Suprapubic skin (tissue), 4 donors: Measurements from ENCODE around the gene CAPN7.

Source experiments
- POLR2A ChIP-seq, 2 donors: fragments of 450-650 bp; IDR thresholded peaks; one replicate each; pipeline ENCODE4 v1.6.1; 2017; ENCODE audit warnings: antibody characterized with exemption in 2 of 2, mild to moderate bottlenecking in 2 of 2, moderate library complexity in 2 of 2
- POLR2AphosphoS5 ChIP-seq, 3 donors: sonication (generic); formaldehyde crosslinking; IDR thresholded peaks; one replicate each; pipeline ENCODE4 v1.6.1; 2017; ENCODE audit warnings: antibody characterized with exemption in 3 of 3
- TF ChIP-seq, protein P1 (sequence below), 2 donors: fragments of 200-600 bp in 1 of 2; fragments of 450-650 bp in 1 of 2; sonication (generic) in 1 of 2; IDR thresholded peaks; one replicate each; pipeline ENCODE4 v1.5.1; 2016 to 2019; ENCODE audit warnings: antibody characterized with exemption in 2 of 2, mild to moderate bottlenecking in 1 of 2, moderate library complexity in 1 of 2

DNA sequence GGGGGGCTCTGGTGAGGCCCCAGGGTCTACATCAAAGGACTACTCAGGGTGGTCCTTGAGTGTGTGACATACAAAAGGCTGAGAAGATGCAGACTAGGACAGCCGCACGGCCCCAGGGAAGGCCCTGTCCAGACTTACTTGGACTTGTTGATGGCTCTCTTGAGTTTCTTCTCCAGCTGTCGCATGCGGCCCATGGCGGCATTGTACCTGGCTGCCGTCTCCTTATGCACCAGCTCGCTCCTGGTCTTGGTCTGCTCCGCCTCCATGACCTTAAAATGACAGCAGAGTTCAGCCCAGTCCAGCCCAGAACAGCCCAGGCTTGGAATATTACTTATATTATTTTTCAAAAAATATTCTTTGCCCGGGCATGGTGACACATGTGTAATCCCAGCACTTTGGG, 56.0 kb downstream of the CAPN7 start:
- TF ChIP-seq, protein P1, sequence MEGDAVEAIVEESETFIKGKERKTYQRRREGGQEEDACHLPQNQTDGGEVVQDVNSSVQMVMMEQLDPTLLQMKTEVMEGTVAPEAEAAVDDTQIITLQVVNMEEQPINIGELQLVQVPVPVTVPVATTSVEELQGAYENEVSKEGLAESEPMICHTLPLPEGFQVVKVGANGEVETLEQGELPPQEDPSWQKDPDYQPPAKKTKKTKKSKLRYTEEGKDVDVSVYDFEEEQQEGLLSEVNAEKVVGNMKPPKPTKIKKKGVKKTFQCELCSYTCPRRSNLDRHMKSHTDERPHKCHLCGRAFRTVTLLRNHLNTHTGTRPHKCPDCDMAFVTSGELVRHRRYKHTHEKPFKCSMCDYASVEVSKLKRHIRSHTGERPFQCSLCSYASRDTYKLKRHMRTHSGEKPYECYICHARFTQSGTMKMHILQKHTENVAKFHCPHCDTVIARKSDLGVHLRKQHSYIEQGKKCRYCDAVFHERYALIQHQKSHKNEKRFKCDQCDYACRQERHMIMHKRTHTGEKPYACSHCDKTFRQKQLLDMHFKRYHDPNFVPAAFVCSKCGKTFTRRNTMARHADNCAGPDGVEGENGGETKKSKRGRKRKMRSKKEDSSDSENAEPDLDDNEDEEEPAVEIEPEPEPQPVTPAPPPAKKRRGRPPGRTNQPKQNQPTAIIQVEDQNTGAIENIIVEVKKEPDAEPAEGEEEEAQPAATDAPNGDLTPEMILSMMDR (IDR thresholded peaks at IDR 0.05) = no peak
- no peak for TF ChIP-seq POLR2AphosphoS5 (IDR thresholded peaks at IDR 0.05)
- no peak for TF ChIP-seq POLR2A (IDR thresholded peaks at IDR 0.05)
